ENCODE results near the gene MRPL22. TPM values are rescaled to one million over a fixed set of nuclear protein-coding genes. Genes with fewer than 3 reads are reported as not detected.
"Not testable (repeated sequence)": the region's sequence is repeated elsewhere in the genome, so short reads cannot be mapped to it uniquely, and the experiment has no call there.

Gene MRPL22
- total RNA-seq, 1 donor from 2014 or later = 49.1 TPM

GRCh38 chr5:154899151-154899816 lies 41.6 kb upstream of the MRPL22 start:
- no peak overlapping the region for H2AFZ ChIP-seq (replicated peaks)
- Mint-ChIP-seq H3K9me3 (no peaks in the 10 kb centered on the region), H3K27ac (no peak overlapping the region), H3K4me1 (no peaks in the 10 kb centered on the region), H3K4me3 (no peak overlapping the region), H3K27me3 (ENCODE audit: insufficient read depth, low read depth) (no peaks in the 10 kb centered on the region), H3K36me3 (peaks cover 23% of the 10 kb centered on the region)
- no peak for TF ChIP-seq EZH2 (IDR thresholded peaks at IDR 0.05)
- DNase-seq (ENCODE audit: low spot score) = no peak
- H3K4me3 ChIP-seq = no peak overlapping the region
- H3K79me2 ChIP-seq (ENCODE audit: low read depth) = no peaks in the 10 kb centered on the region
- peaks cover 24% of the 10 kb centered on the region for H3K36me3 ChIP-seq
- H3K27me3 ChIP-seq = no peaks in the 10 kb centered on the region
- H3F3A ChIP-seq (ENCODE audit: low read depth) = no peaks in the 10 kb centered on the region
- H3K27ac ChIP-seq = no peak overlapping the region
- no peaks in the 10 kb centered on the region for H4K20me1 ChIP-seq (ENCODE audit: low read depth)
- H3K4me1 ChIP-seq = no peaks in the 10 kb centered on the region
- no peaks in the 10 kb centered on the region for H3K9me3 ChIP-seq (ENCODE audit: low read depth)
- no peak overlapping the region for H3K4me2 ChIP-seq
- no peak overlapping the region for H3K9ac ChIP-seq

- no peak overlapping the region for H3K9ac ChIP-seq
Observed at GRCh38 chr5:154900066-154900465, 40.8 kb upstream of the MRPL22 start.

GRCh38 chr5:154901276-154901675 lies 39.6 kb upstream of the MRPL22 start:
- Histone ChIP-seq H3K4me3 (no peak overlapping the region), H3K9ac (no peak overlapping the region), H3K27ac (no peak overlapping the region), H3F3A (ENCODE audit: low read depth) (no peaks in the 10 kb centered on the region), H3K79me2 (ENCODE audit: low read depth) (no peaks in the 10 kb centered on the region), H3K9me3 (ENCODE audit: low read depth) (no peaks in the 10 kb centered on the region), H3K4me2 (no peak overlapping the region), H3K4me1 (no peaks in the 10 kb centered on the region), H4K20me1 (ENCODE audit: low read depth) (no peaks in the 10 kb centered on the region), H3K27me3 (no peaks in the 10 kb centered on the region), H3K36me3 (peaks cover 29% of the 10 kb centered on the region), H2AFZ (replicated peaks) (no peak overlapping the region)
- DNase-seq (ENCODE audit: low spot score) = no peak
- H3K9me3 Mint-ChIP-seq = no peaks in the 10 kb centered on the region
- no peaks in the 10 kb centered on the region for H3K4me1 Mint-ChIP-seq
- no peaks in the 10 kb centered on the region for H3K27me3 Mint-ChIP-seq (ENCODE audit: insufficient read depth, low read depth)
- H3K4me3 Mint-ChIP-seq = no peak overlapping the region
- TF ChIP-seq EZH2 (IDR thresholded peaks at IDR 0.05) (no peak), CTCF (IDR thresholded peaks at IDR 0.05) (no peak), EZH2phosphoT487 (IDR thresholded peaks at IDR 0.05) (no peak)
- peaks cover 22% of the 10 kb centered on the region for H3K36me3 Mint-ChIP-seq
- H3K27ac Mint-ChIP-seq = no peak overlapping the region

More at GRCh38 chr5:154900066-154900465, 40.8 kb upstream of the MRPL22 start:
- Histone ChIP-seq H3K27me3 (no peaks in the 10 kb centered on the region), H2AFZ (replicated peaks) (no peak overlapping the region), H4K20me1 (ENCODE audit: low read depth) (no peaks in the 10 kb centered on the region), H3K4me1 (no peaks in the 10 kb centered on the region), H3K36me3 (peaks cover 28% of the 10 kb centered on the region), H3K4me3 (no peak overlapping the region), H3K4me2 (no peak overlapping the region), H3K27ac (no peak overlapping the region), H3K9me3 (ENCODE audit: low read depth) (no peaks in the 10 kb centered on the region), H3F3A (ENCODE audit: low read depth) (no peaks in the 10 kb centered on the region), H3K79me2 (ENCODE audit: low read depth) (no peaks in the 10 kb centered on the region)
- TF ChIP-seq EZH2phosphoT487 (IDR thresholded peaks at IDR 0.05) = no peak
- no peak for TF ChIP-seq CTCF (IDR thresholded peaks at IDR 0.05)
- no peak for TF ChIP-seq EZH2 (IDR thresholded peaks at IDR 0.05)
- H3K27me3 Mint-ChIP-seq (ENCODE audit: insufficient read depth, low read depth) = no peaks in the 10 kb centered on the region
- H3K4me1 Mint-ChIP-seq = no peaks in the 10 kb centered on the region
- no peaks in the 10 kb centered on the region for H3K9me3 Mint-ChIP-seq
- DNase-seq (ENCODE audit: low spot score) = no peak
- peaks cover 26% of the 10 kb centered on the region for H3K36me3 Mint-ChIP-seq
- H3K27ac Mint-ChIP-seq = no peak overlapping the region
- no peak overlapping the region for H3K4me3 Mint-ChIP-seq

GRCh38 chr5:154901913-154902312 lies 39.0 kb upstream of the MRPL22 start:
- DNase-seq (ENCODE audit: low spot score) = no peak
- Histone ChIP-seq H3K4me3 (no peak overlapping the region), H3K79me2 (ENCODE audit: low read depth) (no peaks in the 10 kb centered on the region), H3K36me3 (peaks cover 32% of the 10 kb centered on the region), H3F3A (ENCODE audit: low read depth) (no peaks in the 10 kb centered on the region), H4K20me1 (ENCODE audit: low read depth) (no peaks in the 10 kb centered on the region), H3K9me3 (ENCODE audit: low read depth) (no peaks in the 10 kb centered on the region), H3K4me2 (no peak overlapping the region), H2AFZ (replicated peaks) (no peak overlapping the region), H3K27me3 (no peaks in the 10 kb centered on the region), H3K4me1 (no peaks in the 10 kb centered on the region), H3K9ac (no peak overlapping the region), H3K27ac (no peak overlapping the region)
- H3K27ac Mint-ChIP-seq = no peak overlapping the region
- H3K9me3 Mint-ChIP-seq = no peaks in the 10 kb centered on the region
- no peaks in the 10 kb centered on the region for H3K27me3 Mint-ChIP-seq (ENCODE audit: insufficient read depth, low read depth)
- H3K4me3 Mint-ChIP-seq = no peak overlapping the region
- no peaks in the 10 kb centered on the region for H3K4me1 Mint-ChIP-seq
- TF ChIP-seq EZH2 (IDR thresholded peaks at IDR 0.05) (no peak), CTCF (IDR thresholded peaks at IDR 0.05) (no peak), EZH2phosphoT487 (IDR thresholded peaks at IDR 0.05) (no peak)
- H3K36me3 Mint-ChIP-seq = peaks cover 20% of the 10 kb centered on the region

- H3K79me2 ChIP-seq (ENCODE audit: low read depth); DNase-seq (ENCODE audit: low spot score); H3K27me3 ChIP-seq; H3K4me2 ChIP-seq; H3K4me1 Mint-ChIP-seq; H3K27ac ChIP-seq; H4K20me1 ChIP-seq (ENCODE audit: low read depth); H3K9ac ChIP-seq; H2AFZ ChIP-seq (replicated peaks); H3F3A ChIP-seq (ENCODE audit: low read depth); H3K9me3 Mint-ChIP-seq; H3K27ac Mint-ChIP-seq; H3K4me3 ChIP-seq; H3K27me3 Mint-ChIP-seq (ENCODE audit: insufficient read depth, low read depth); H3K4me1 ChIP-seq; H3K4me3 Mint-ChIP-seq; H3K9me3 ChIP-seq (ENCODE audit: low read depth): not testable (repeated sequence)
- H3K36me3 Mint-ChIP-seq = peaks cover 18% of the 10 kb centered on the region
- H3K36me3 ChIP-seq = peaks cover 21% of the 10 kb centered on the region
Observed at GRCh38 chr5:154905601-154906000, 35.3 kb upstream of the MRPL22 start.

Measured in neural progenitor cell (in vitro differentiated cells).